Neuronal stem cell (in vitro differentiated cells): ENCODE measurements around the gene TSEN15.

Experiments used
- DNase-seq: peaks from one replicate; pipeline ENCODE4 v3.0.0-alpha.2; 2013; ENCODE audit warnings: low spot score
- H2AFZ ChIP-seq: one replicate; pipeline ENCODE4 v1.6.1; 2013; ENCODE audit warnings: mild to moderate bottlenecking, low read length, inconsistent platforms
- H2AK5ac ChIP-seq: 2 replicates; pipeline ENCODE4 v1.6.1; 2013; ENCODE audit warnings: low read depth, mild to moderate bottlenecking, inconsistent platforms, low read length, moderate library complexity, mixed read lengths
- H2BK120ac ChIP-seq: 2 replicates; pipeline ENCODE4 v1.6.1; 2013; ENCODE audit warnings: low read depth, mild to moderate bottlenecking, inconsistent platforms, low read length, moderate library complexity, mixed read lengths
- H2BK12ac ChIP-seq: one replicate; pipeline ENCODE4 v1.6.1; 2013; ENCODE audit warnings: low read length, inconsistent platforms
- H2BK15ac ChIP-seq: 2 replicates; pipeline ENCODE4 v1.6.1; 2013; ENCODE audit warnings: mild to moderate bottlenecking, low read length, inconsistent platforms, mixed read lengths
- H2BK5ac ChIP-seq: one replicate; pipeline ENCODE4 v1.6.1; 2013; ENCODE audit warnings: inconsistent platforms, mild to moderate bottlenecking, low read length, moderate library complexity
- H3K14ac ChIP-seq: one replicate; pipeline ENCODE4 v1.6.1; 2013; ENCODE audit warnings: low read length, inconsistent platforms
- H3K18ac ChIP-seq: 2 replicates; pipeline ENCODE4 v1.6.1; 2013; ENCODE audit warnings: low read length, inconsistent platforms
- H3K23ac ChIP-seq: 2 replicates; pipeline ENCODE4 v1.6.1; 2013; ENCODE audit warnings: low read depth, mild to moderate bottlenecking, mixed read lengths, low read length, inconsistent platforms; ENCODE audit not compliant: poor library complexity
- H3K27ac ChIP-seq: replicated peaks from 3 replicates; pipeline ENCODE4 v1.5.1; 2013; ENCODE audit warnings: low read length, inconsistent platforms
- H3K27me3 ChIP-seq, 3 experiments: 2 replicates each; pipeline ENCODE4 v1.6.1; 2013; ENCODE audit warnings: low read length in 3 of 3, mild to moderate bottlenecking in 2 of 3, inconsistent platforms in 1 of 3, low read depth in 1 of 3, mixed read lengths in 1 of 3, moderate library complexity in 1 of 3; ENCODE audit not compliant: control insufficient read depth in 3 of 3, insufficient read depth in 3 of 3
- H3K36me3 ChIP-seq, 2 donors: replicated peaks in 1 of 2; 2 replicates each; pipeline ENCODE4 v1.6.1; 2013; ENCODE audit warnings: low read length in 2 of 2; ENCODE audit not compliant: control insufficient read depth in 2 of 2, insufficient read depth in 2 of 2
- H3K4ac ChIP-seq: 2 replicates; pipeline ENCODE4 v1.6.1; 2013; ENCODE audit warnings: inconsistent platforms, mild to moderate bottlenecking, low read length, moderate library complexity
- H3K4me1 ChIP-seq, 2 donors: 1 replicate in 1 of 2; 2 replicates in 1 of 2; pipeline ENCODE4 v1.6.1; 2013; ENCODE audit warnings: low read length in 2 of 2, low read depth in 1 of 2; ENCODE audit not compliant: control insufficient read depth in 2 of 2, insufficient read depth in 1 of 2
- H3K4me2 ChIP-seq: one replicate; pipeline ENCODE4 v1.6.1; 2013; ENCODE audit warnings: mild to moderate bottlenecking, low read length, inconsistent platforms; ENCODE audit not compliant: insufficient read depth, poor library complexity, severe bottlenecking
- H3K4me3 ChIP-seq, 2 donors: 2 replicates each; pipeline ENCODE4 v1.5.1; 2013; ENCODE audit warnings: low read length in 2 of 2, mild to moderate bottlenecking in 2 of 2, inconsistent platforms in 1 of 2, moderate library complexity in 1 of 2
- H3K79me1 ChIP-seq: one replicate; pipeline ENCODE4 v1.6.1; 2013; ENCODE audit warnings: low read depth, mild to moderate bottlenecking, inconsistent platforms, low read length, moderate library complexity
- H3K9ac ChIP-seq: one replicate; pipeline ENCODE4 v1.6.1; 2013; ENCODE audit warnings: mild to moderate bottlenecking, low read depth, low read length, inconsistent platforms; ENCODE audit not compliant: poor library complexity
- H3K9me3 ChIP-seq, 2 donors: replicated peaks in 1 of 2; 2 replicates each; pipeline versions ENCODE3 to v1.6.1; 2013; ENCODE audit warnings: low read length in 2 of 2, mild to moderate bottlenecking in 2 of 2, inconsistent platforms in 1 of 2, low read depth in 1 of 2, mixed read lengths in 1 of 2, moderate library complexity in 1 of 2; ENCODE audit not compliant: control insufficient read depth in 2 of 2, insufficient read depth in 1 of 2
- H4K8ac ChIP-seq: one replicate; pipeline ENCODE4 v1.6.1; 2013; ENCODE audit warnings: low read depth, mild to moderate bottlenecking, inconsistent platforms, low read length, moderate library complexity
- H4K91ac ChIP-seq: one replicate; pipeline ENCODE4 v1.6.1; 2013; ENCODE audit warnings: low read length, low read depth, mild to moderate bottlenecking, inconsistent platforms; ENCODE audit not compliant: poor library complexity
- WGBS, 2 donors: extraction: QIAGEN DNeasy Blood & Tissue Kit; methylation state at CpG; one replicate each; pipeline ENCODE4 v1.1.7; 2013; ENCODE audit warnings: missing lambda C conversion rate in 2 of 2, mixed read lengths in 1 of 2; ENCODE audit not compliant: insufficient read length in 2 of 2, insufficient replicate concordance in 1 of 2; ENCODE audit errors: extremely low coverage in 2 of 2; 5-methylcytosine and 5-hydroxymethylcytosine counted together

The TSEN15 gene

DNA sequence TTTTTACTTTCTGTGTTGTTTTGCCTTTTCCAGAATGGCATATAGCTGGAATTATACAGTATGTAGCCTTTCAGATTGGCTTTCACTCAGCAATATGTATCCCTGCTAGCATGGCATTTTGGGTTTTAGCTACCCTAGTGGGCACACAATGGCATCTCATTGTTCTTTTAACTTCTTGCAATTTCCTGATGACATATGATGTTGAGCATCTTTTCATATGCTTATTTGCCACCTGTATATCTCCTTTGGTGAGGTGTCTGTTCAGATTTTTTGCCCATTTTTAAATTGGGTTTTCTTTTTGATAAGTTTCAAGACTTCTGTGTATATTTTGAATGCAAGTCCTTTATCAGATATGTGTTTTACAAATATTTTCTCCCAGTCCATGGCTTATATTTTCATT, 14.0 kb downstream of the TSEN15 start:
- Histone ChIP-seq H2AK5ac (no peak overlapping the region), H3K9ac (no peak overlapping the region), H3K36me3 (peaks cover 5 to 33% of the 10 kb centered on the region in 2 donors), H3K9me3 (peaks cover 3 to 19% of the 10 kb centered on the region in 2 donors), H3K14ac (no peak overlapping the region), H3K18ac (no peak overlapping the region), H3K4ac (no peak overlapping the region), H2BK15ac (no peak overlapping the region), H3K23ac (no peak overlapping the region), H2BK5ac (no peak overlapping the region), H3K27ac (no peak overlapping the region), H3K27me3 (no peaks in the 10 kb centered on the region), H2BK120ac (no peak overlapping the region), H2BK12ac (no peak overlapping the region), H3K4me3 (no peak overlapping the region), H3K79me1 (no peaks in the 10 kb centered on the region), H3K4me2 (no peak overlapping the region), H2AFZ (no peak overlapping the region), H4K8ac (no peak overlapping the region), H3K4me1 (peaks cover 5 to 21% of the 10 kb centered on the region in 2 donors), H4K91ac (no peak overlapping the region)
- DNase-seq, result no peak

GRCh38 chr1:184068354-184068753, 16.8 kb downstream of the TSEN15 start:
- Histone ChIP-seq H3K4me2 (no peak overlapping the region), H4K8ac (no peak overlapping the region), H3K14ac (no peak overlapping the region), H2BK15ac (no peak overlapping the region), H3K79me1 (no peaks in the 10 kb centered on the region), H2BK12ac (no peak overlapping the region), H2AK5ac (no peak overlapping the region), H3K9me3 (peaks cover 3 to 19% of the 10 kb centered on the region in 2 donors), H3K27me3 (no peaks in the 10 kb centered on the region), H3K36me3 (peaks cover 5 to 59% of the 10 kb centered on the region in 2 donors), H2BK120ac (no peak overlapping the region), H3K23ac (no peak overlapping the region), H3K4me3 (no peak overlapping the region), H3K4me1 (peaks cover 5 to 6% of the 10 kb centered on the region in 2 donors), H3K27ac (peak overlapping the region; percentile 75), H2AFZ (no peak overlapping the region), H3K9ac (no peak overlapping the region), H2BK5ac (no peak overlapping the region), H3K18ac (no peak overlapping the region), H4K91ac (no peak overlapping the region), H3K4ac (no peak overlapping the region)
- DNase-seq, result peak; percentile 69

DNA sequence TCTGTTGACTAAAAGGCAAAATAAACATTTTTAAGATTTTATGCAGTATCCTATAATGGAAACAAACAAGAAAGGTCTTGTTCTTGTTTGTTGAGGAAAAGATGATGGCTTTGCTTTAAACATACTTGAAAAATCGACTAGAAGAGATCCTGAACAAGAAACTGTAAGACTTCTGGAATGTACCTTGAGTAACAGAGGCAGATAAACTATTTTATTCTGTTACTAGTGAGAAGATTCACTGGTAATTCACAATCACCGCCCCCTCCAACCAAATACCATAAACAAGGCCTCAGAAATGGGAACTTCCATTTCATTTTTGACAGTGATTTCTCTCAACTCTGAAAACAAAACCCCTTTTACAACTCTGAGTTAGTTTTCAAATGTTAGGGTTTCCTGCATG, 18.1 kb downstream of the TSEN15 start:
- Histone ChIP-seq H2BK5ac (no peak overlapping the region), H2BK120ac (no peak overlapping the region), H3K27me3 (no peaks in the 10 kb centered on the region), H3K4me3 (no peak overlapping the region), H2AFZ (no peak overlapping the region), H3K9ac (no peak overlapping the region), H2AK5ac (no peak overlapping the region), H3K27ac (peak overlapping the region; percentile 46), H3K9me3 (peaks cover 3 to 19% of the 10 kb centered on the region in 2 donors), H2BK15ac (no peak overlapping the region), H3K79me1 (no peaks in the 10 kb centered on the region), H3K36me3 (peaks cover 3 to 55% of the 10 kb centered on the region in 2 donors), H4K91ac (no peak overlapping the region), H3K14ac (no peak overlapping the region), H3K4ac (no peak overlapping the region), H3K4me1 (peaks cover 2 to 5% of the 10 kb centered on the region in 2 donors), H3K23ac (no peak overlapping the region), H4K8ac (no peak overlapping the region), H3K18ac (no peak overlapping the region), H2BK12ac (no peak overlapping the region), H3K4me2 (no peak overlapping the region)
- DNase-seq, result no peak
- no CpG with 5 or more reads among the region's 2 CpGs for WGBS, 2 donors

DNA sequence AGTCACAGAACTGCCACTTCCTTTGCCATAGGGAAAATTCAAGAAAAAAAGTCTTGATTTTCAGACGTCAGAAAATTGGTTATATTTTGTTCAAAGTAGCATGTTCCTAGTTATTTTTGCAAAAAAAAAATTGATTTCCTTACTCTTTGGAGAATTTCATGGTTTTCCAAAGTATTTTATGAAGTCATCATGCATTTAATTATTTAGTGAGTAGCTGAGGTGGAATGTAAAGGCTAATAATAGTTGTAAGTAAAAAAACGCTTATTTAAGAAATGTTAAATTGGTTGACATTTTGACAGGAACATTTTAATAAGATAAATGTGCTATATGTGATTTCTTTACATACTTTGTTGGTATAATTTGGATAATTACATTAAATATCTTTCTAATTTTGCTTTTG, 20.8 kb downstream of the TSEN15 start:
- Histone ChIP-seq H3K23ac (no peak overlapping the region), H3K18ac (no peak overlapping the region), H3K27ac (no peak overlapping the region), H3K9me3 (peaks cover under 1 to 8% of the 10 kb centered on the region in 2 donors), H3K14ac (no peak overlapping the region), H2BK12ac (no peak overlapping the region), H4K91ac (no peak overlapping the region), H2AK5ac (no peak overlapping the region), H3K4me1 (peaks cover 2 to 5% of the 10 kb centered on the region in 2 donors), H2AFZ (no peak overlapping the region), H4K8ac (no peak overlapping the region), H2BK120ac (no peak overlapping the region), H3K36me3 (peaks cover 0 to 41% of the 10 kb centered on the region in 2 donors), H2BK15ac (no peak overlapping the region), H3K4me3 (no peak overlapping the region), H3K4me2 (no peak overlapping the region), H3K27me3 (no peaks in the 10 kb centered on the region), H3K9ac (no peak overlapping the region), H3K79me1 (no peaks in the 10 kb centered on the region), H3K4ac (no peak overlapping the region), H2BK5ac (no peak overlapping the region)
- DNase-seq, result no peak
- no CpG with 5 or more reads among the region's 2 CpGs for WGBS, 2 donors
